NCI-H2171 treated with DMSO at 0.1 percent for 48 hours (cell line): Measurements from ENCODE around the gene CDKAL1.
"Not testable (repeated sequence)": the region's sequence is repeated elsewhere in the genome, so short reads cannot be mapped to it uniquely, and the experiment has no call there.

Source experiments
- DNase-seq: peaks from one replicate; lab custom pipeline; 2025; lab: John Stamatoyannopoulos, UW

CDKAL1 gene

GRCh38 chr6:20746024-20746423 is 211.8 kb downstream of the CDKAL1 start:
- no peak for DNase-seq

DNA sequence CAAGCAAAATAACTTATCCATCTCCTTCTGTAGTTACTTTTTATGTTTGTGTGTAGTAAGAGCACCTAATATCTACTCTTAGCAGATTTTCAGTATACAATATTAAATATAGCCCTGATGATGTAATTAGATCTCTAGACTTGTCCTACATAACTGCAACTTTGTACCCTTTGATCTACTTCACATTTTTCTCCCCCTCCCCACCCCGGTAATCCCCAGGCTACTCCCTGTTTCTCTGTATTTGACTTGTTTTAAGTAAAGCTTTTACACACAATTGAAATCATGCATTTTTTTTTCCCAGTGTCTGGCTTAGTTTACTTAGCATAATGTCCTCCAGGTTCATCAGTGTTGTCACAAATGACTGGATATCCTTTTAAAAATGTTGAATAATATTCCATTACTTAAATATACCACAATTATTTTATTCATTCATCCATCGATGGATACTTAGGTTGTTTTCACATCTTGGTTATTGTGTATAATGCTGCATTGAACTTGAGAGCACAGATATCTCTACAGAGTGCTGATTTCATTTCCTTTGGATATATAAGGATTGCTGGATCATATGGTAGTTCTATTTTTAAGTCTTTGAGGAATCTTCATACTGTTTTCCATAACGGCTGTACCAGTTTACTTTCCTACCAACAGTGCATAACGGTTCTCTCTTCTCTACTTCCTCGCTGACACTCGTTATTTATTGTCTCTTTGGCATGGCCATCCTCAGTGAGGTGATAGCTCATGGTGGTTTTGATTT is 212.7 kb downstream of the CDKAL1 start:
- no peak for DNase-seq

GRCh38 chr6:20747991-20748390 is 213.7 kb downstream of the CDKAL1 start:
- DNase-seq: no peak

- DNase-seq: peak; percentile 62
These were observed 217.2 kb downstream of the CDKAL1 start for GRCh38 chr6:20751293-20751935.

DNA sequence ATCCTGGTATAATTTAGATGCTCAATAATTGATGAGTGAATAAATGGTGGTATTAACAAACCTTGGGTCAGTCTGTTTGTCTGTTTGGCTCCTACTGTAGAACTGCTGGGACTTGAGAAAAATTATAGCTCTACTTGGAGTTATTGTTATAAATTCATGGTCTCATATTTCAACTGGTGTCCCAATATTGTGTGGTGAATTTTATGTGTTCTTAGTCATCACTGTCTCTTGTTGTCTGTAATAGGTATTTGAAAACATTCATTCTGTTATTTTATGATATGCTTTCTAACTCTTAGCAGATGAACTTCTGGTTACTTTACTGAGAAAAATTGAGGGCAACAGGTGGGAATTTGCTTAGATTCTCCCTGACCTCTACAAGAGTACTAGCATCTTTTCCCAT is 221.4 kb downstream of the CDKAL1 start:
- DNase-seq: no peak

DNA sequence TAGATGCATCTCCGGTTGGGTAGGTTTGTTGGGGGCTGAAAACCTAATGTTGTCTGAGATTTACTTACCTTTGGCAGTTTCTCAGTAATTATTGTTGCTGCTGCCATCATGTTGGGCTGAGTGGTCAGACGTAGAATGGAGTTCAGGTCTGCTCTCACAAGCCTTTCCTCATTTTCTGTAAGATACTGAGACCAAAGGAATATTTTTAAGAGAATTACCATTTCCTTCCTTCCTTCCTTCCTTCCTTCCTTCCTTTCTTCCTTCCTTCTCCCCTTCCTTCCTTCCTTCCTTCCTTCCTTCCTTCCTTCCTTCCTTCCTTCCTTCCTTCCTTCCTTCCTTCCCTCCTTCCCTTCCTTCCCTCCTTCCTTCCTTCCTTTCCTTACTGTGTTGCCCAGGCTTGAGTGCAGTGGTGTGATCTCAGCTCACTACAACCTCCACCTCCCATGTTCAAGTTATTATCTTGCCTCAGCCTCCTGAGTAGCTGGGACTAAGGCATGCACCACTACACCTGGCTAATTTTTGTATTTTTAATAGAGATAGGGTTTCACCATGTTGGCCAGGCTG is 222.4 kb downstream of the CDKAL1 start:
- not testable (repeated sequence) for DNase-seq

GRCh38 chr6:20757761-20758160 is 223.5 kb downstream of the CDKAL1 start:
- no peak for DNase-seq

GRCh38 chr6:20763296-20763695 is 229.0 kb downstream of the CDKAL1 start:
- DNase-seq: peak; percentile 65

DNA sequence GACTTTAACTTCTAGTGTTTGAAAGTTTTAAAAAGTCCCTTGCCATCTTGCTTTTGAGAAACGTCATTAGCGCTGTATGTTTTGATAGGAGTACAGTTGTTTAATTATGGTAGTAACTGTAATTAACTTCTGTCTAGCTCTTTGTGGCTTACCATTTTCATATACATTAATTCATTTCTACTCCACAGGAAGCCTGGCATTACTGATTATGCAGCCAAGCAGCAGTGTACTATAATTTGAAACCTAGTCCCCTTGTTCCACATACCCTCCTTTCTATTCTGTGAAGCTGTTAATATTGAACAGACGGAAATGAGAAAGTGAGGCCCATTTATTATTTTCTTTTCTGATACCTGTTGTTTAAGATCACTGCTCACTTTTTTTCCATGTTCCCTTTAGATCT is 235.4 kb downstream of the CDKAL1 start:
- no peak for DNase-seq

GRCh38 chr6:20770773-20771172 is 236.5 kb downstream of the CDKAL1 start:
- DNase-seq: no peak

DNA sequence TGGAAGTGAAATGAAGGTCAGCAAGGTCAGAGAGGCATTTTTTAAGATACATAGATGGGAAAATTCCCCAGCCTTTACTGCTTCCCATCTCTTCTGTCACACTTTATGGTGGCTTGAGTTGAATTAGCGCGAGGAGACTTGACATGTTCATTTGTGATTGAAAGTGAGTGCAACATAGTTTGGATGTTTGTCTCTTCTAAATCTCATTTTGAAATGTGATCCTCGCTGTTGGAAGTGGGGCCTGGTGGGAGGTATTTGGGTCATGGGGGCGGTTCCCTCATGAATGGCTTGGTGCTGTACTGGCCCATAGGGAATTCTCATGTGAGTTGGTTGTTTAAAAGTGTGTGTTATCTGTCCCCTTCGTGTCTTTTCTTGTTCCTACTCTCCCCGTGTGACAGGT is 237.2 kb downstream of the CDKAL1 start:
- no peak for DNase-seq

GRCh38 chr6:20773822-20774221 is 239.6 kb downstream of the CDKAL1 start:
- no peak for DNase-seq

- DNase-seq: no peak
These were observed 241.7 kb downstream of the CDKAL1 start for GRCh38 chr6:20775981-20776380.

GRCh38 chr6:20777801-20778200 is 243.5 kb downstream of the CDKAL1 start:
- DNase-seq: no peak

DNA sequence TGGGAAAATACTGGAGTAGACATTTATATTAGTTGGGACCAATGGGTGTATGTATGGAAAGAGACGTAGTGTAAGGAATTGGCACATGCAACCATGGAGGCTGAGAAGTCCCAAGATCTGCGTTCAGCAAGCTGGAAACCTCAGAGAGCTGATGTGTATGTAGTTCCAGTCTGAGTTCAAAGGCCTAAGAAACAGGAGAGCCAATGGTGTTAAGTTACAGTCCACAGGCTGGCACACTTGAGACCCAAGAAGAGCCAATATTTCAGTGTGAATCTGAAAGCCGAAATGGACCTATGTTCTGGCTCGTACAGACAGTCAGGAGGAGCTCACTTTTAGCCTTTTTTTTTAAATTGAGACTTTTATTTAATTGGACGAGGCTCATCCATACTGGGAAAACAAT is 244.2 kb downstream of the CDKAL1 start:
- peak; percentile 29 for DNase-seq

DNA sequence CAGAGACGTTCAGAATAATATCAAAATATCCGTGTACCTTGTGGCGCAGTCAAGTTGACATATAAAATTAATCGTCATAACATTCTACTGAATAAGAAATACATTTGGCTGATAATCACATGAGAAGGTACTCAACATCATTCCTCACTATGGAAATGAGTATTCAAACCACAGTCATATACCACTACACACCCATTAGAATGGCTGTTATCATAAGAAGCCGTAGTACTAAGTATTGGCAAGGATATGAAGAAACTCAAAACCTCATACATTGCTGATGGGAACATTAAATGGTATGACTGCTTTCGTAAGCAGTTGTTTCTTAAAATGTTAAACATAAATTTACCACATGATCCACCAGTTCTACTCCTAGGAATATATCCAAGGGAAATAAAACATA is 244.7 kb downstream of the CDKAL1 start:
- no peak for DNase-seq

- no peak for DNase-seq
These were observed 254.9 kb downstream of the CDKAL1 start for GRCh38 chr6:20789162-20789561.

- DNase-seq: no peak
These were observed 256.0 kb downstream of the CDKAL1 start for GRCh38 chr6:20790032-20790791.

- no peak for DNase-seq
These were observed 256.8 kb downstream of the CDKAL1 start for GRCh38 chr6:20791074-20791473.

- DNase-seq: peak; percentile 78
These were observed 257.7 kb downstream of the CDKAL1 start for GRCh38 chr6:20791944-20792343.

DNA sequence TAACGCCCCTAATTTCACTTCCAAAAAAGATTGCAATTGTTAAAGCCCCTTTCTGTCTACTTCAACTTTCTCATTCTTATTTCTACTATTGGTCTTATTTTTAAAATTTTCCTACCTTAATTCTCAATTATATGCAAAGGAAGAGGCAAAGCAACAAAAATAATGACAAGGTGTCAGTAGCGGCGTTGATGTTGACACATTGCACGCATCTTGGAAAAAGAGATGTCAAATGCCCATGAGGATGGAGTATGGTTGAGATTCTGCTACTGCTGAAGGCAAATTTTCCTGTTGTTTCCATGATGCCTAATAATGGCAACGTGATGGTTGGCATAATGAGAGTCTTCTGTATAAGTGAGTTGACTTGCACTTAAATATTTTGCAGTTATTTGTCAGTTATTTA is 258.9 kb downstream of the CDKAL1 start:
- no peak for DNase-seq

- no peak for DNase-seq
These were observed 263.3 kb downstream of the CDKAL1 start for GRCh38 chr6:20797597-20797996.

DNA sequence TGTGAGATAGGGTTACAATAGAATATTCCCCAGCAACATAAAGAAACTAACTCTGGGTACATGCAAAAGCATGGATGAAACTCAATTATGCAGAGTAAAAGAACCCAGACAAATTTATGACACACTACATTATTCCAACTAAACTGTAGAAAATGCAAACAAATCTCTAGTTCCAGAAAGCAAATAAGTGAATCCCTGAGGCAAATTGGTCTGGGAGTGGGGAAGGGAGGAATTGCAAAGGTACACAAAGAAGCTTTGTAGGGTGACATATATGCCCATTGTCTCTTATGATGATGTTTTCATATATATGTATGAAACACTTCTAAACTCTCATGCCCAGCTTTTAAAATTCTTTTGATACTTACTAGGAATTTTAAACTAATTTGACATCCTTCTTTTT is 266.0 kb downstream of the CDKAL1 start:
- DNase-seq: no peak
